IMR-90 (cell line): ENCODE measurements around the gene KRT6C. TPM values are rescaled to one million over a fixed set of nuclear protein-coding genes. Genes with fewer than 3 reads are reported as not detected.

Experiments
- ATAC-seq: fragments of 200-7000 bp; cut with Tn5 transposase; 2 replicates; pipeline ENCODE4 v1.9.1; 2020; ENCODE audit warnings: low read depth, mild to moderate bottlenecking, moderate library complexity
- BruUV-seq: library from RNA; stranded (reverse); fragments of 400-500 nt; replicated peaks from 2 replicates; lab custom pipeline; 2021; lab: Mats Ljungman, UMichigan
- CTCF ChIA-PET: fragments of 300-600 bp; formaldehyde crosslinking; extraction: SDS; loops from one replicate; lab custom pipeline; 2021; ENCODE audit warnings: antibody characterized with exemption; lab: Yijun Ruan, JAX
- POLR2A ChIA-PET: fragments of 300-600 bp; sonication (Branson Sonifier 250); formaldehyde crosslinking; loops from one replicate; lab custom pipeline; 2022; ENCODE audit warnings: antibody characterized with exemption; ENCODE audit not compliant: unreplicated experiment; lab: Charles Lee
- DNase-seq: peaks from one replicate; pipeline ENCODE4 v3.0.0; 2013
- H2AFZ ChIP-seq: replicated peaks from 2 replicates; pipeline ENCODE3; 2013; ENCODE audit warnings: low read length, mild to moderate bottlenecking; ENCODE audit not compliant: poor library complexity
- H2AK5ac ChIP-seq: 2 replicates; pipeline ENCODE4 v1.6.1; 2013; ENCODE audit warnings: low read depth, low read length, inconsistent platforms
- H2AK9ac ChIP-seq: replicated peaks from 2 replicates; pipeline ENCODE3; 2013; ENCODE audit warnings: mild to moderate bottlenecking, low read depth, low read length, moderate library complexity; ENCODE audit not compliant: poor library complexity
- H2BK120ac ChIP-seq: 2 replicates; pipeline ENCODE4 v1.6.1; 2013; ENCODE audit warnings: low read depth, low read length, inconsistent platforms
- H2BK15ac ChIP-seq: 3 replicates; pipeline ENCODE4 v1.6.1; 2013; ENCODE audit warnings: low read depth, low read length, inconsistent platforms
- H2BK20ac ChIP-seq: 2 replicates; pipeline ENCODE4 v1.6.1; 2013; ENCODE audit warnings: low read depth, mild to moderate bottlenecking, inconsistent platforms, low read length, moderate library complexity
- H2BK5ac ChIP-seq: 2 replicates; pipeline ENCODE4 v1.6.1; 2013; ENCODE audit warnings: mild to moderate bottlenecking, low read depth, low read length, inconsistent platforms; ENCODE audit not compliant: poor library complexity, severe bottlenecking
- H3K14ac ChIP-seq: replicated peaks from 2 replicates; pipeline ENCODE4 v1.6.1; 2013; ENCODE audit warnings: low read depth, low read length, inconsistent platforms
- H3K18ac ChIP-seq: 2 replicates; pipeline ENCODE4 v1.6.1; 2013; ENCODE audit warnings: low read depth, low read length, control low read depth
- H3K23ac ChIP-seq: 2 replicates; pipeline ENCODE4 v1.6.1; 2013; ENCODE audit warnings: low read depth, low read length, inconsistent platforms
- H3K27ac ChIP-seq: 2 replicates; pipeline ENCODE4 v1.5.1; 2013; ENCODE audit warnings: mild to moderate bottlenecking, control low read depth, low read length; ENCODE audit not compliant: insufficient read depth
- H3K27me3 ChIP-seq: 2 replicates; pipeline ENCODE4 v1.6.1; 2013; ENCODE audit warnings: low read length; ENCODE audit not compliant: control insufficient read depth, insufficient read depth
- H3K36me3 ChIP-seq: 2 replicates; pipeline ENCODE4 v1.6.1; 2013; ENCODE audit warnings: low read length, mixed read lengths; ENCODE audit not compliant: control insufficient read depth, insufficient read depth
- H3K4ac ChIP-seq: 2 replicates; pipeline ENCODE4 v1.6.1; 2013; ENCODE audit warnings: low read depth, low read length, inconsistent platforms
- H3K4me1 ChIP-seq: 2 replicates; pipeline ENCODE4 v1.6.1; 2013; ENCODE audit warnings: low read length, mixed read lengths; ENCODE audit not compliant: control insufficient read depth, insufficient read depth
- H3K4me2 ChIP-seq: 2 replicates; pipeline ENCODE4 v1.6.1; 2013; ENCODE audit warnings: low read depth, mild to moderate bottlenecking, control low read depth, low read length, moderate library complexity
- H3K4me3 ChIP-seq: 2 replicates; pipeline ENCODE4 v1.5.1; 2013; ENCODE audit warnings: low read depth, mild to moderate bottlenecking, control low read depth, low read length, moderate library complexity; ENCODE audit not compliant: insufficient read depth
- H3K56ac ChIP-seq: 2 replicates; pipeline ENCODE4 v1.6.1; 2013; ENCODE audit warnings: low read length, inconsistent platforms; ENCODE audit not compliant: insufficient read depth; ENCODE audit errors: extremely low read depth
- H3K79me1 ChIP-seq, 2 experiments: 2 replicates each; pipeline ENCODE4 v1.6.1; 2013; ENCODE audit warnings: low read length in 2 of 2, inconsistent platforms in 1 of 2, low read depth in 1 of 2
- H3K9ac ChIP-seq: 2 replicates; pipeline ENCODE4 v1.6.1; 2013; ENCODE audit warnings: low read depth, low read length, control low read depth
- H3K9me1 ChIP-seq: 2 replicates; pipeline ENCODE4 v1.6.1; 2013; ENCODE audit warnings: low read length, inconsistent platforms; ENCODE audit not compliant: insufficient read depth
- H3K9me3 ChIP-seq: 2 replicates; pipeline ENCODE4 v1.6.1; 2013; ENCODE audit warnings: low read length; ENCODE audit not compliant: control insufficient read depth, insufficient read depth
- H4K20me1 ChIP-seq: 2 replicates; pipeline ENCODE4 v1.6.1; 2013; ENCODE audit warnings: low read length, inconsistent platforms; ENCODE audit not compliant: insufficient read depth
- H4K5ac ChIP-seq: 2 replicates; pipeline ENCODE4 v1.6.1; 2013; ENCODE audit warnings: mild to moderate bottlenecking, low read depth, low read length, control low read depth
- H4K8ac ChIP-seq, 2 experiments: 2 replicates each; pipeline ENCODE4 v1.6.1; 2013; ENCODE audit warnings: low read depth in 2 of 2, low read length in 2 of 2, control low read depth in 1 of 2, inconsistent platforms in 1 of 2
- H4K91ac ChIP-seq: 2 replicates; pipeline ENCODE4 v1.6.1; 2013; ENCODE audit warnings: low read depth, low read length, inconsistent platforms; ENCODE audit not compliant: insufficient read depth
- CEBPB ChIP-seq: IDR thresholded peaks from 2 replicates; pipeline ENCODE4 v1.6.1; 2012; ENCODE audit warnings: low read depth, low read length, improper control_type of control experiment
- ELK1 ChIP-seq: fragments of 150-350 bp; IDR thresholded peaks from 2 replicates; pipeline ENCODE4 v1.6.1; 2016; ENCODE audit warnings: low read depth, mild to moderate bottlenecking, low read length, moderate library complexity, borderline replicate concordance
- NFE2L2 ChIP-seq: fragments of 150-350 bp; IDR thresholded peaks from 2 replicates; pipeline ENCODE4 v1.6.1; 2016; ENCODE audit warnings: low read depth, mild to moderate bottlenecking, low read length
- RAD21 ChIP-seq: IDR thresholded peaks from 2 replicates; pipeline ENCODE4 v1.6.1; 2012; ENCODE audit warnings: low read length, improper control_type of control experiment
- USF2 ChIP-seq: fragments of 150-350 bp; IDR thresholded peaks from 2 replicates; pipeline ENCODE4 v1.6.1; 2017; ENCODE audit warnings: mild to moderate bottlenecking, antibody characterized with exemption, low read length, low read depth
- WGBS, 2 experiments: methylation state at CpG; one replicate each; pipeline versions ENCODE4 v1.1.5 to v1.1.7; 2013; ENCODE audit warnings: missing lambda C conversion rate in 2 of 2; ENCODE audit not compliant: insufficient read length in 1 of 2; ENCODE audit errors: extremely low coverage in 2 of 2; 5-methylcytosine and 5-hydroxymethylcytosine counted together
- dilution Hi-C: fragments of 300-500 bp; cut with HindIII; formaldehyde crosslinking; loops from one replicate; pipeline ENCODE4 v1.14.3; 2018; ENCODE audit warnings: low sequenced_read_pairs; ENCODE audit not compliant: unreplicated experiment
- in situ Hi-C: fragments of 300-500 bp; cut with MboI; formaldehyde crosslinking; loops from 3 replicates; pipeline ENCODE4 v1.14.3; 2019; ENCODE audit warnings: low sequenced_read_pairs, inconsistent platforms, mixed read lengths
- intact Hi-C: fragments of 100-400 bp; cut with micrococcal nuclease; formaldehyde crosslinking; loops from 2 replicates; pipeline ENCODE4 v1.10.0; 2022
- polyA plus RNA-seq, 3 experiments: library from polyadenylated mRNA; depleted of rRNA; stranded (reverse); fragments of >200 nt; gene quantifications; 2 replicates each; pipeline ENCODE4 v1.2.3, GENCODE V29; 2012; ENCODE audit warnings: low replicate concordance in 1 of 3
- total RNA-seq: library from RNA; depleted of rRNA; stranded (reverse); fragments of >200 nt; gene quantifications from 2 replicates; pipeline ENCODE4 v1.2.3, GENCODE V29; 2012

KRT6C gene
- total and polyA plus RNA-seq, 2 of the 4 experiments (the other 2 are of a cell fraction), result not detected

GRCh38 chr12:52494100-52494499 is 20.5 kb upstream of the KRT6C start:
- CTCF ChIA-PET, result no interaction called here
- no TSS peak for BruUV-seq

More at GRCh38 chr12:52494100-52494499, 20.5 kb upstream of the KRT6C start:
- no peak overlapping the region for H3K18ac ChIP-seq
- no peak overlapping the region for H3K27ac ChIP-seq
- no peak overlapping the region for H4K8ac ChIP-seq
- no peak overlapping the region for H4K91ac ChIP-seq
- no peak overlapping the region for H4K5ac ChIP-seq
- intact Hi-C loops, result no loop called here
- no peak overlapping the region for H2AK9ac ChIP-seq
- H3K23ac ChIP-seq, result no peak overlapping the region
- no peak overlapping the region for H3K4ac ChIP-seq
- H3K4me1 ChIP-seq, result no peaks in the 10 kb centered on the region
- H2BK120ac ChIP-seq, result no peak overlapping the region
- no peak overlapping the region for H3K9ac ChIP-seq
- no peaks in the 10 kb centered on the region for H3K9me3 ChIP-seq
- no peak overlapping the region for H2AK5ac ChIP-seq
- H3K4me2 ChIP-seq, result no peak overlapping the region
- no peak overlapping the region for H2BK15ac ChIP-seq
- H3K9me1 ChIP-seq, result no peaks in the 10 kb centered on the region
- DNase-seq (no peak), ATAC-seq (no peak)
- no peaks in the 10 kb centered on the region for H3K79me1 ChIP-seq
- H2BK20ac ChIP-seq, result no peak overlapping the region
- H3K56ac ChIP-seq, result no peak overlapping the region
- in situ Hi-C loops, result no loop called here
- H3K4me3 ChIP-seq, result no peak overlapping the region
- no peak overlapping the region for H3K14ac ChIP-seq
- TF ChIP-seq CEBPB (no peak), USF2 (no peak), ELK1 (no peak), NFE2L2 (no peak), RAD21 (no peak)
- no peaks in the 10 kb centered on the region for H4K20me1 ChIP-seq
- dilution Hi-C loops, result no loop called here
- H3K36me3 ChIP-seq, result no peaks in the 10 kb centered on the region
- H3K27me3 ChIP-seq, result peaks cover 11% of the 10 kb centered on the region
- H2AFZ ChIP-seq, result no peak overlapping the region
- POLR2A ChIA-PET, result no interaction called here
- no CpG with 5 or more reads among the region's 1 CpG for WGBS, 2 experiments
- H2BK5ac ChIP-seq, result no peak overlapping the region
